ENCODE data around the gene LENG1. TPM values are rescaled to one million over a fixed set of nuclear protein-coding genes. Genes with fewer than 3 reads are reported as not detected.

Gene LENG1
- total RNA-seq, 1 donor from 2014 or later = 11.5 TPM

DNA sequence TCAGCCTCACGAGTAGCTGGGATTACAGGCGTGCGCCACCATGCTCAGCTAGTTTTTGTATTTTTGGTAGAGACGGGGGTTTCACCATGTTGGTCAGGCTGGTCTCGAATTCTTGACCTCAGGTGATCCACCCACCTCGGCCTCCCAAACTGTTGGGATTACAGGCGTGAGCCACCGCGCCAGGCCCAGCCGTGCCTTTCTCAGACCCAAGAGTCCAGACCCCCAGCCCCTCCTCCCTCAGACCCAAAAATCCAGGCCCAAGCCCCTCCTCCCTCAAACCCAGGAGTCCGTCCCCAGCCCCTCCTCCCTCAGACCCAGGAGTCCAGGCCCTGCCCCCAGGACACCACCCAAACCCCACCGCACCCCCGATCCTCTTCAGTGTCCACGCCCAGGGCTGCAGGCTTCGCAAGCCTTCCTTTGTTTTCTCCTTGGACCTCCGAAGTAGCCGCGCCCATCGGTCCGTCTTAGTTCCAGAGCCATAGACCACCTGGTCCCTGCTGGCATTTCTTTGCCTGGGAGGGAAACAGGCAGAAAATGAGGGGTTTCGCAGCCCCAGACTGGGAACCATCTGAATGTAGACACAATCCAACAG is 9.7 kb upstream of the LENG1 start:
- TF ChIP-seq, protein P1, sequence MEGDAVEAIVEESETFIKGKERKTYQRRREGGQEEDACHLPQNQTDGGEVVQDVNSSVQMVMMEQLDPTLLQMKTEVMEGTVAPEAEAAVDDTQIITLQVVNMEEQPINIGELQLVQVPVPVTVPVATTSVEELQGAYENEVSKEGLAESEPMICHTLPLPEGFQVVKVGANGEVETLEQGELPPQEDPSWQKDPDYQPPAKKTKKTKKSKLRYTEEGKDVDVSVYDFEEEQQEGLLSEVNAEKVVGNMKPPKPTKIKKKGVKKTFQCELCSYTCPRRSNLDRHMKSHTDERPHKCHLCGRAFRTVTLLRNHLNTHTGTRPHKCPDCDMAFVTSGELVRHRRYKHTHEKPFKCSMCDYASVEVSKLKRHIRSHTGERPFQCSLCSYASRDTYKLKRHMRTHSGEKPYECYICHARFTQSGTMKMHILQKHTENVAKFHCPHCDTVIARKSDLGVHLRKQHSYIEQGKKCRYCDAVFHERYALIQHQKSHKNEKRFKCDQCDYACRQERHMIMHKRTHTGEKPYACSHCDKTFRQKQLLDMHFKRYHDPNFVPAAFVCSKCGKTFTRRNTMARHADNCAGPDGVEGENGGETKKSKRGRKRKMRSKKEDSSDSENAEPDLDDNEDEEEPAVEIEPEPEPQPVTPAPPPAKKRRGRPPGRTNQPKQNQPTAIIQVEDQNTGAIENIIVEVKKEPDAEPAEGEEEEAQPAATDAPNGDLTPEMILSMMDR (conservative IDR thresholded peaks at IDR 0.05; ENCODE audit: low read depth, low read length) = no peak
- no peak for DNase-seq (ENCODE audit: low read depth)
- H3K4me3 ChIP-seq (ENCODE audit: low read depth, low read length) = no peak overlapping the region

DNA sequence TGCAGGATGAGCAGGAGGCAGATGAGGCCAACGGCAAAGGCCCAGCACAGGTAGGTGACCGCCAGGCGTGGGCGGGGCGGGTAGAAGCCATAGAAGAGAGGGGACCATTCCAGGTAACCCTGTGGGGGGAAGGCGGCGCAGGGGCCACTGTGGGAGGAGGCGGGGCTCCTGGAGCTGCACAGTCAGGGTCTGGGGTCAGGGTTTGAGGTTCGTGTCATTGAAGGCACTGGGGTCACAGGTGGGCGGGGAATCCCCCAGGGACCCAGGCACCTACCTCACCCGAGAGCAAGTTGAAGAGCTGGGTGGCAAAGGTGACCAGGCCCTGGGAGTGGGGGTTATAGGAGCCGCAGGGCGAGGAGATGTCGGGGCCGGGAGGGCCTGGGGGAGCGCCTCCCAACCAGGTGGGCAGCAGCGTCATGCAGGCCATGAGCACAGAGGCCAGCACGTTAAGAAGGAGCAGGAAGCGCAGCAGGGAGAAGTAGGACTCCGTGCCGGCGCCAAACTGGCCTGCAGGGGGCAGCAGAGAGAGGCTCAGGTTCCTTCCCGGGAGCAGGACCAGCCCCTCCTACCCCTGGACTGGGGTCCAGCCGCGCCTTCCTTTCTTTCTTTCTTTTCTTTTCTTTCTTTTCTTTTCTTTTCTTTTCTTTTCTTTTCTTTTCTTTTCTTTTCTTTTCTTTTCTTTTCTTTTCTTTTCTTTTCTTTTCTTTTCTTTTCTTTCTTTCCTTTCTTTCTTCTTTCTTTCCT is 8.8 kb upstream of the LENG1 start:
- no peak overlapping the region for H3K4me3 ChIP-seq (ENCODE audit: low read depth, low read length)
- TF ChIP-seq, protein P1 (conservative IDR thresholded peaks at IDR 0.05; ENCODE audit: low read depth, low read length) = peak; percentile 75
- DNase-seq (ENCODE audit: low read depth) = no peak

DNA sequence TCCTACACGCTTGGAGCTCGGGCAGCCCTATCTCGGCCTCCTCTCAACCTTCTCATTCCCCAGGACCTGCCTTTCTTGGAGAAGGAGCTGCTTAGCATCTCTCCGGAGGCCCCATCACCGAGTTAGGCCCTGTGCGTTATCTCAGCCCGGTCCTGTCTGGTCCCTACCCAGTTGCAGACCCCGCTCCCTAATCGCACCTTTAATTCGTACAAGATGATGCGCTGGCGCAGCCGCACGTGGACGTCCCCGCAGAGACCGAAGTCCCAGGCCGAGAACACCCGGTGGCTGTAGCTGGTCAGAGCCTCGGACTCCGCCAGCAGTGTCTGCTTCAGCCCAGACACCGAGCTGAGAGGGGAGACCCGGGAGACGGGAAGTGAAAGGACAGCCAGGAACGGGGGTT is 5.7 kb upstream of the LENG1 start:
- DNase-seq (ENCODE audit: low read depth) = no peak
- TF ChIP-seq, protein P1 (conservative IDR thresholded peaks at IDR 0.05; ENCODE audit: low read depth, low read length) = no peak
- H3K4me3 ChIP-seq (ENCODE audit: low read depth, low read length) = no peak overlapping the region

DNA sequence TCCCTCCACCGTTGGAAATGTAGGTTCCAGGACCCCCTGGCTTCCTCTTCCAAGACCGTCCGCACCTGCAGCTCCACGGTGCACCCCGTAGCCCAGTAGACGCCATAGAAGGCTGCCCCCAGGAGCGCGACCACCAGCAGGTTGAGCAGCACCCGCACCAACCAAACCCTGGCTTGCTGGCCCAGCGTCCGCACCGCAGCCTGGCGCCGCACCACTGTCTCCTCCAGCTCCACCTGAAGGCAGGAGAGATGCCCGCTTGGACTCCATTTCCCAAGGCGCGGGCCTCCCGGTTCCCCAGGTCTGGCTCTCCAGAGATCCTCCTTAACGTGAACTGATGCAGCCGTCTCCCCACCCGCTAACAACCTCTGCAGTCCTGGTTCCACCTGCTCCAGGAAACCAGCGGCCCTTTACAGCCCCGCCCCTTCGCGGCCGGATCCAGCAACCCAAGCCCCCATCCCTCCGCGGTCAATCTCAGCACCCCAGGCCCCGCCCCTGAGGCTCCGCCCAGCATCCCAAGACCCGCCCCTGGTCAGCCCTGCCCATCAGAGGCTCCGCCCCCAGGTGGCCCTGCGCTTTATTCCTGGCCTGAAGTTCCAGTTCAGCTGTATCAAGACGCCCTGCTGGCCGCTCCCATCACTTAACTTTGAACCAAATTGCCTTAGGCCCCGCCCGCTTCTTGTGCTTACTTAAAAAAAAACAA is 5.0 kb upstream of the LENG1 start:
- TF ChIP-seq, protein P1 (conservative IDR thresholded peaks at IDR 0.05; ENCODE audit: low read depth, low read length) = no peak
- no peak overlapping the region for H3K4me3 ChIP-seq (ENCODE audit: low read depth, low read length)
- DNase-seq (ENCODE audit: low read depth) = no peak

DNA sequence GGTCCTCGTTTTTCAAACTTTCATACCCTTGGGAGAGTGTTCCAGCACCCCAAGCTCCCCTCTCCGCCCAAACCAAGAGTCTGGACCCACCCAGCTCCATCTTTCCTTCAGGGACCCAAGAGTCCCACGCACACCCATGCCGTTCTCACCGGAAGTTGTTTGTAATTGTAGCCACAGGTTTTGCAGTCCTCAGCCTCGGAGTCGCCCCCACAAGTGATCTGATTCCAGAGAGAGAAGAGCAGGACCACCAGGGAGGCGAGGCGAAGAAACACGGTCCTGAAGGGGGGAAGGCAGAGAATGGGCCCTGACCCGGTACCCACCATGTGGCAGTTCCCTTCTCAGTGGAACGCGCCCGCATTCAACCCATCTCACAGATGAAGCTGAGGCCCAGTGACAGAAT is 3.4 kb upstream of the LENG1 start:
- H3K4me3 ChIP-seq (ENCODE audit: low read depth, low read length) = peak overlapping the region; percentile 62
- TF ChIP-seq, protein P1 (conservative IDR thresholded peaks at IDR 0.05; ENCODE audit: low read depth, low read length) = no peak
- no peak for DNase-seq (ENCODE audit: low read depth)

DNA sequence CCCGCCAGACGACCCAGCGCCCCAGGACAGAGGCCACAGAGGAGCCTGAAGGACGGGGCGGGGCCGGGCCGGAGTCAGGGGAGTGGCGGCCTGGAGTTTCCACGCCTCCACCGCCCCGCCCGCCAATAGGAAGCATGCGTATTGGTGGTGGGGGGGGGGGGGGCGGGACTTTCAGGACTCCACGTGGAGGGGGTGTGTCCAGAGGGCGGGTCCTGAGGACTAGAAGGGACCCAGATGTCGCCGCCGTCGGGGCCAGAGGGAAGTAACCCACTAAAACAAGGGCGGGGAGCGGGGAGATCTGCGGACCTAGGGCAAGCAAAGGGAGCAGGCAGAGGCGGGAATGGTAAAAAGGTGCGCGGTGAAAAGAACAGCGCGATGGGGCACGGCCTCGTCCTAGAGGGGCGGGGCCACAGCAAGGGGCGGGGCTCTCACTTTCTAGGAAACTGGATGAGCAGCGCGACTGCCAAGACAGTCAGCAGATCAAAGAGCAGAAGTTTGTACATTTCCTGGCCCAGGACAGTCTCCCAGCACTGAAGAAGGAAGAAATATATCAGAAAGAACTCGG is 2.8 kb upstream of the LENG1 start:
- TF ChIP-seq, protein P1 (conservative IDR thresholded peaks at IDR 0.05; ENCODE audit: low read depth, low read length) = no peak
- peak overlapping the region; percentile 62 for H3K4me3 ChIP-seq (ENCODE audit: low read depth, low read length)
- no peak for DNase-seq (ENCODE audit: low read depth)

All from epithelial cell of proximal tubule (primary cell).